Thyroid gland (tissue), 4 donors: ENCODE data around the gene ULK4.

ENCODE experiments used
- CTCF ChIP-seq, 6 experiments: fragments of 200-600 bp in 3 of 6; fragments of 450-650 bp in 3 of 6; sonication (generic) in 3 of 6; IDR thresholded peaks; one replicate each; pipeline ENCODE4 v1.5.1; 2016 to 2019; ENCODE audit warnings: antibody characterized with exemption in 6 of 6, mild to moderate bottlenecking in 2 of 6, inconsistent platforms in 1 of 6, moderate library complexity in 1 of 6
- POLR2A ChIP-seq, 2 donors: fragments of 450-650 bp; IDR thresholded peaks; one replicate each; pipeline ENCODE4 v1.6.1; 2017; ENCODE audit warnings: antibody characterized with exemption in 2 of 2, mild to moderate bottlenecking in 2 of 2, moderate library complexity in 1 of 2

GRCh38 chr3:41593774-41594173 lies 368.1 kb downstream of the ULK4 start:
- TF ChIP-seq POLR2A (IDR thresholded peaks at IDR 0.05) (no peak), CTCF (IDR thresholded peaks at IDR 0.05) (no peak)
